Measurements from ENCODE around the gene SLC35G3.

GRCh38 chr17:35164716-35165115 lies 29.5 kb downstream of the SLC35G3 start:
- TF ChIP-seq EZH2 (IDR thresholded peaks at IDR 0.05; ENCODE audit: borderline replicate concordance, low read depth, low read length, poor library complexity, severe bottlenecking): no peak
- no peak for TF ChIP-seq CTCF (conservative IDR thresholded peaks at IDR 0.05; ENCODE audit: low read depth, low read length)
